WI38 (cell line): Measurements from ENCODE around the gene IPP.

ENCODE experiments used
- H3K4me3 ChIP-seq: 2 replicates; pipeline ENCODE4 v1.5.1; 2011; ENCODE audit warnings: low read depth, mild to moderate bottlenecking, control low read depth, low read length
- CTCF ChIP-seq: IDR thresholded peaks from 2 replicates; pipeline ENCODE4 v1.5.1; 2012; ENCODE audit warnings: low read depth, mild to moderate bottlenecking, control low read depth, low read length

IPP gene

GRCh38 chr1:45667321-45668111 is 82.9 kb downstream of the IPP start:
- H3K4me3 ChIP-seq: no peak overlapping the region
- TF ChIP-seq CTCF: no peak

- no peak overlapping the region for H3K4me3 ChIP-seq
Measured at GRCh38 chr1:45666836-45667235, 83.6 kb downstream of the IPP start.

GRCh38 chr1:45660336-45660735 is 90.1 kb downstream of the IPP start:
- no peak overlapping the region for H3K4me3 ChIP-seq
- TF ChIP-seq CTCF: no peak

More at GRCh38 chr1:45666836-45667235, 83.6 kb downstream of the IPP start:
- TF ChIP-seq CTCF: no peak

- no peak for TF ChIP-seq CTCF
- H3K4me3 ChIP-seq: no peak overlapping the region
Measured at GRCh38 chr1:45659222-45659621, 91.2 kb downstream of the IPP start.

- H3K4me3 ChIP-seq: no peak overlapping the region
- TF ChIP-seq CTCF: no peak
Measured at GRCh38 chr1:45658171-45658570, 92.3 kb downstream of the IPP start.

GRCh38 chr1:45656573-45657226 is 93.8 kb downstream of the IPP start:
- H3K4me3 ChIP-seq: no peak overlapping the region
- no peak for TF ChIP-seq CTCF

GRCh38 chr1:45654540-45655280 is 95.7 kb downstream of the IPP start:
- TF ChIP-seq CTCF: no peak
- H3K4me3 ChIP-seq: no peak overlapping the region
